ENCODE data around the gene TRIM40.

TRIM40 gene, protein sequence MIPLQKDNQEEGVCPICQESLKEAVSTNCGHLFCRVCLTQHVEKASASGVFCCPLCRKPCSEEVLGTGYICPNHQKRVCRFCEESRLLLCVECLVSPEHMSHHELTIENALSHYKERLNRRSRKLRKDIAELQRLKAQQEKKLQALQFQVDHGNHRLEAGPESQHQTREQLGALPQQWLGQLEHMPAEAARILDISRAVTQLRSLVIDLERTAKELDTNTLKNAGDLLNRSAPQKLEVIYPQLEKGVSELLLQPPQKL

DNA sequence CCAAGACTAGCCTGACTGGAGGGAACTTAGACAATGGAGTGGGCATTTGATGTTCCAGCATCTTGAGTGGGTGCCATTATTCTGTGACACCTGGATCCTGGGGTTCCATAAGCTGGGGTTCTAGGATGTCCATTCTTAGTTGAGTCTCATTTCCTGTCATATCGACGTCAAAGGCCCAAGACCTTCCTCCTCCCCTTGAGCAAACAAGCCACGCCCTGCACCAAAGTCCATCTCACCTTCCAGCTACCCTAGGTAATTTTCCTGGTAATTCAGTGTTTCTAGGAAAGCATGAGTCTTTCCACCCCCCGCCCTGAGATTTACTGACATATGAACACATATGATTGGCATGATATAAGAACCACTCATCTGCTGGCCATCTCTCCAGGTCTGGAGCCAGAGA lies at the start of gene TRIM40:
TRIM40 (plus strand) TSS at position 384 of the 400 bp plus-strand sequence. CDS start 897 bp downstream, outside the sequence.
- H3K4me3 ChIP-seq (ENCODE audit: low read depth, low read length): no peak within 1 kb of the TSS
- in situ Hi-C loops (cut with HindIII; ENCODE audit: low sequenced_read_pairs): no loop called here
- no peak for DNase-seq (ENCODE audit: low read depth, low spot score)
- TF ChIP-seq, protein P1, sequence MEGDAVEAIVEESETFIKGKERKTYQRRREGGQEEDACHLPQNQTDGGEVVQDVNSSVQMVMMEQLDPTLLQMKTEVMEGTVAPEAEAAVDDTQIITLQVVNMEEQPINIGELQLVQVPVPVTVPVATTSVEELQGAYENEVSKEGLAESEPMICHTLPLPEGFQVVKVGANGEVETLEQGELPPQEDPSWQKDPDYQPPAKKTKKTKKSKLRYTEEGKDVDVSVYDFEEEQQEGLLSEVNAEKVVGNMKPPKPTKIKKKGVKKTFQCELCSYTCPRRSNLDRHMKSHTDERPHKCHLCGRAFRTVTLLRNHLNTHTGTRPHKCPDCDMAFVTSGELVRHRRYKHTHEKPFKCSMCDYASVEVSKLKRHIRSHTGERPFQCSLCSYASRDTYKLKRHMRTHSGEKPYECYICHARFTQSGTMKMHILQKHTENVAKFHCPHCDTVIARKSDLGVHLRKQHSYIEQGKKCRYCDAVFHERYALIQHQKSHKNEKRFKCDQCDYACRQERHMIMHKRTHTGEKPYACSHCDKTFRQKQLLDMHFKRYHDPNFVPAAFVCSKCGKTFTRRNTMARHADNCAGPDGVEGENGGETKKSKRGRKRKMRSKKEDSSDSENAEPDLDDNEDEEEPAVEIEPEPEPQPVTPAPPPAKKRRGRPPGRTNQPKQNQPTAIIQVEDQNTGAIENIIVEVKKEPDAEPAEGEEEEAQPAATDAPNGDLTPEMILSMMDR (IDR thresholded peaks at IDR 0.05; ENCODE audit: low read depth, low read length): no peak

DNA sequence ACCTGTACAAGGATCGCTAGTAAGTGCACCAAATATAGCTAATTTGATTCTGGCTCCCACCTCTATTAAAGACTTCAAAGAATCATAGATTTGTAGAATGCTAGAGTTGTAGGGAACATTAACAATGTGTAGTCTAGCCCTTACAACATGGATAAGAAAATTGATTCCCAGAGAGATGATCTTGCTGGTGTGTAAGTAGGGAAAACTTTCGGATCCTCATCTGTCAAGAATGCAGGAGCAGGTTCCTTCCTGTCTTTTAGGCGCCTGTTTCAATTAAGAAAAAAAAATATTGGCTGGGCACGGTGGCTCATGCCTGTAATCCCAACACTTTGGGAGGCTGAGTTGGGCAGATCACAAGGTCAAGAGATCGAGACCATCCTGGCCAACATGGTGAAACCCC lies 48.1 kb upstream of the TRIM40 start:
- no peak for DNase-seq (ENCODE audit: low read depth, low spot score)
- in situ Hi-C loops (cut with HindIII; ENCODE audit: low sequenced_read_pairs): no loop called here
- TF ChIP-seq, protein P1 (IDR thresholded peaks at IDR 0.05; ENCODE audit: low read depth, low read length): no peak
- H3K4me3 ChIP-seq (ENCODE audit: low read depth, low read length): no peak overlapping the region

DNA sequence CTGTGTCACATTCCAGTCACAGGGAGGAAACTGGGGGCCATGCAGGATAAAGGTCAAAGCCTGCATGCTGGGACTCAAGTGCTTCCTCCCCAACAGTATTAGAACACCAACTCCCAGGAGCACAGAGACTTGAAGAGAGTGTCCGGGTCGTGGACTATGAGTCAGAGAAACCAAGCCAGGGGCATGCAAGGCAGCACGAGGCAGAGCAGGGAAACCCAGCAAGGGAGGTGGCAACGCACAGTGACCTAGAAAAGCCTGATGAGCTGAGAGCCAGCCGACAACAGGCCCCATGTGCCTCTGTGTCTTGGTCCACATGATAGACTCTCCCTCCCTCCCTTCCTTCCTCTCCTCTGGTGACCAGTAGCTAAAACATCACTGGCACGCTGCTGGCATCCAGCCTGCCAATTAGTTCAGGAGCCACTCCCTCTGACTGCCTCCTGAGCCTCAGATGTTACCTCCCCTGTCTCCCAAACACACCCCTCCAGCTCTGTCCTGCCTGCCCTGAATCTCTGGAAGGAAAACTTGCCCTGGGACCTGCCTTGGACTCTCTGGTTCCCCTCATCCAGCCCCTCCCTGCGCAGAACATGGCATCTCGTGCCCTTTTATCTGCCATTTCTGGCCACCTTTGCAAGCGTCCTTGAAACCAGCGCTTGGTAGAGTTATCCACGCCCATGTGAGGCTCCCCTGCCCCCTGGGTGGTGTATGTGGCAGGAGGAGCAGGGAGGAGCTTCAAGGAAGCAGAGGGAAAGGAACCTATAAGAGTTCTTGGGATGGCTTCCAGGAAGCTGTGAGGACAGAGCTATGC lies 44.2 kb upstream of the TRIM40 start:
- peak; percentile 23 for DNase-seq (ENCODE audit: low read depth, low spot score)
- TF ChIP-seq, protein P1 (IDR thresholded peaks at IDR 0.05; ENCODE audit: low read depth, low read length): no peak
- in situ Hi-C loops (cut with HindIII; ENCODE audit: low sequenced_read_pairs): no loop called here
- H3K4me3 ChIP-seq (ENCODE audit: low read depth, low read length): no peak overlapping the region

DNA sequence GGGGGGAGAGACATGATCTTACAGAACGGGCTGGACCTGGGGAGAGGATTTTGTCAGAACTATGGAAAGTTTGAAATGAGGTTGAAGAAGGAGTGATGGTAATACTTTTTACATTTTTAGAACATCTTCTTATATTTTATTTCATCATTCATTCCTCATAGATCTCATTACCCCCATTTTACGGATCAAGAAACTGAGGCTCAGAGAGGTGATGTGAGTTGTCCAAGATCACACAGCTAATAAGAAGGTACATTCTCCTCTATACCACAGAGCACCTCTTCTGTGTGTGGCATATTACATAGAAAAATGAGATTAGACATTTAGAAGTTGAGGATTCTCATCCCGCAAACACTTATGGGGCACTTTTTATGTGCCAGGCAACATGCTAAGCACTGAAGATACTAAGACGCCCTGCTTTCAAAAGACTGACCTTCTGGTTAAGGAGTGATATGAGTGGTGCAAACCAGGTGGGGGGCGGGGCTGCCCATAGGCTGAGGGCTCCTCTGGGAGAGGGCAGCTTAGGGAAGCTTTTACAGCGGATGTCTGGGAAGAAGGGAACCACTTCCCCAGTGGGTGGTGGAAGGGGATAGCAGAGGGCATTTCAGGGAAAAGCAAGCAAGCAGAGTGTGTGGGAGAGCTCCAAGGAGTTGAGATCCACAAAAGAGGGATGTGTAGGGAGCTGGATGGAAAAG lies 42.9 kb upstream of the TRIM40 start:
- DNase-seq (ENCODE audit: low read depth, low spot score): no peak
- H3K4me3 ChIP-seq (ENCODE audit: low read depth, low read length): no peak overlapping the region
- TF ChIP-seq, protein P1 (IDR thresholded peaks at IDR 0.05; ENCODE audit: low read depth, low read length): no peak
- in situ Hi-C loops (cut with HindIII; ENCODE audit: low sequenced_read_pairs): no loop called here

DNA sequence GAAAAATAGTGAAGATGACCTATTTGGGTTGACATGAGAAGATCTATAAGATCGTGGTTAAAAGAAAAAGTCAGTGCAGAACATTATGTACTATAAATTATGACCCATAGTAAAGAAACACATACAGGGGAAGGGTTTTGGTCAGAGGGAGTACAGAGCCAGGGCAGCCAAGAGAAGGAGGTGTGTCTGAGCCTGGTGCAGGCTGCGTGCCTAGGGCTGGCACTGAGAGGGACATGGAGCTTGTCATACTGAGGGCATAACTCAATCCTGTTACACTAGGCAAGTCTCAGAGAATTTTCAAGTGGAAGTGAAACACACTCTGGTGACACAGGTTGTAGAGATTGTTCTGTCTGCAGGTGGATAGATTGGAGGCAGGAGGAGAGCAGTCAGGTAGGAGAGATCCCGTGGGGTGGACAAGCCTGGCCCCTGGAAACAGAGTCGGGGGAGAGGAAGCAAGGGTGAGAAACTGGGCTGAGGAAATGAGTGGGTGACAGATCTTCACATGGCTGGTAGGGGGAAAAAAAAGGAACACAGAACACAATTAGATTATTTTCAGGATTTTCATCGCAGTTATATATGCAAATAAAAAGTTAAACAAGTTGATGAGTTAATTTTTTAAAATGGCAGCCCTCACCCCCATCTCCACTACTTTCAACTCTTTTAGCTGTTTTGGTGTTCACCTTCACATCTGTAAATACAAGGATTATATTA lies 41.8 kb upstream of the TRIM40 start:
- DNase-seq (ENCODE audit: low read depth, low spot score): no peak
- TF ChIP-seq, protein P1 (IDR thresholded peaks at IDR 0.05; ENCODE audit: low read depth, low read length): no peak
- H3K4me3 ChIP-seq (ENCODE audit: low read depth, low read length): no peak overlapping the region
- in situ Hi-C loops (cut with HindIII; ENCODE audit: low sequenced_read_pairs): no loop called here

DNA sequence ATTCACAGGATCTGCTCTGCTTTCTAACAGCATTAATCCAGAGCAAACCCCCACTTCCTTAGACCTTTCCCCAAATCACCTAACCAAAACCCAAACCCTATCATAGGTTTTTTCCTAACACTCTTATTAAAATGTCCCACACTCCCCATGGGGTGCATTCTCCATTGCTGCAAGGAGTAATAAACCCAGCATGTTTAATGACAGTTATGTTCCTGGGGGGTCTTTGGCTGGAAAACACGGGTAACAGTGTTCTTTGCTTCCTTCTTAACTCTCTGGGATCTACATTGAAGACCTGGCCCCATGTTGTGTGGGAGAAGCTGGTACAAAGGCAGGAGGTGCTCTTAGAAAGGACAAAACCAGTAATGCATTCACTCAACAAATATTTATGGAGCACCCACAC lies 39.1 kb upstream of the TRIM40 start:
- in situ Hi-C loops (cut with HindIII; ENCODE audit: low sequenced_read_pairs): no loop called here
- H3K4me3 ChIP-seq (ENCODE audit: low read depth, low read length): no peak overlapping the region
- DNase-seq (ENCODE audit: low read depth, low spot score): no peak
- TF ChIP-seq, protein P1 (IDR thresholded peaks at IDR 0.05; ENCODE audit: low read depth, low read length): no peak

Data from astrocyte of the spinal cord (primary cell).